ENCODE measurements around the gene A2ML1. TPM values are rescaled to one million over a fixed set of nuclear protein-coding genes. Genes with fewer than 3 reads are reported as not detected.
"Not testable (repeated sequence)": the region's sequence is repeated elsewhere in the genome, so short reads cannot be mapped to it uniquely, and the experiment has no call there.

The A2ML1 gene
- total RNA-seq, 1 donor from 2014 or later, result not detected

- Mint-ChIP-seq H3K4me1 (ENCODE audit: low read depth, unreplicated experiment) (no peaks in the 10 kb centered on the region), H3K27me3 (ENCODE audit: unreplicated experiment) (peaks cover 2% of the 10 kb centered on the region), H3K27ac (ENCODE audit: unreplicated experiment) (no peak overlapping the region), H3K36me3 (ENCODE audit: unreplicated experiment) (no peaks in the 10 kb centered on the region), H3K4me3 (ENCODE audit: unreplicated experiment) (no peak overlapping the region), H3K9me3 (ENCODE audit: unreplicated experiment) (peaks cover 3% of the 10 kb centered on the region)
- DNase-seq, result no peak
- TF ChIP-seq, protein P1, sequence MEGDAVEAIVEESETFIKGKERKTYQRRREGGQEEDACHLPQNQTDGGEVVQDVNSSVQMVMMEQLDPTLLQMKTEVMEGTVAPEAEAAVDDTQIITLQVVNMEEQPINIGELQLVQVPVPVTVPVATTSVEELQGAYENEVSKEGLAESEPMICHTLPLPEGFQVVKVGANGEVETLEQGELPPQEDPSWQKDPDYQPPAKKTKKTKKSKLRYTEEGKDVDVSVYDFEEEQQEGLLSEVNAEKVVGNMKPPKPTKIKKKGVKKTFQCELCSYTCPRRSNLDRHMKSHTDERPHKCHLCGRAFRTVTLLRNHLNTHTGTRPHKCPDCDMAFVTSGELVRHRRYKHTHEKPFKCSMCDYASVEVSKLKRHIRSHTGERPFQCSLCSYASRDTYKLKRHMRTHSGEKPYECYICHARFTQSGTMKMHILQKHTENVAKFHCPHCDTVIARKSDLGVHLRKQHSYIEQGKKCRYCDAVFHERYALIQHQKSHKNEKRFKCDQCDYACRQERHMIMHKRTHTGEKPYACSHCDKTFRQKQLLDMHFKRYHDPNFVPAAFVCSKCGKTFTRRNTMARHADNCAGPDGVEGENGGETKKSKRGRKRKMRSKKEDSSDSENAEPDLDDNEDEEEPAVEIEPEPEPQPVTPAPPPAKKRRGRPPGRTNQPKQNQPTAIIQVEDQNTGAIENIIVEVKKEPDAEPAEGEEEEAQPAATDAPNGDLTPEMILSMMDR (IDR thresholded peaks at IDR 0.05; ENCODE audit: partially characterized antibody, unreplicated experiment), result no peak
Measured at GRCh38 chr12:8891976-8892375, 69.6 kb downstream of the A2ML1 start.

DNA sequence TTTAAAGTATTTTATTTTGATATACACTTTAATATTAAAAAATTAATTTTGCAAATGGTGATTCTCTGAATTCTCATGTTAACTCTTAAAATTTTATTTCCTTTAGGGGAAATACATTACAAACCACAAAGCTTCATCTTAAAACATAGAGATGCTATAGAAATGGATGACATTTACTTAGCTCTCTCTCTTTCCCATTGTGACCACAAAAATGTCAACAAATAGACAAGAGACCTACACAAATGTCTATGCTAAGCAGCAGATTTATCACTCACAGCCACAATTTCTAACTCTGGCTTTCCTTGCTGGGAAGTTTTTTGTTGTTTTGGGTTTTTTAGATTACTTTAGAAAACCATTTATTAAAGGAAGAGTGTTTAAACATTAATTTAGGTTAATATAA lies 72.0 kb downstream of the A2ML1 start:
- H3K4me1 Mint-ChIP-seq (ENCODE audit: low read depth, unreplicated experiment), result no peaks in the 10 kb centered on the region
- no peak overlapping the region for H3K4me3 Mint-ChIP-seq (ENCODE audit: unreplicated experiment)
- H3K27ac Mint-ChIP-seq (ENCODE audit: unreplicated experiment), result no peak overlapping the region
- no peaks in the 10 kb centered on the region for H3K27me3 Mint-ChIP-seq (ENCODE audit: unreplicated experiment)
- no peak for DNase-seq
- no peaks in the 10 kb centered on the region for H3K36me3 Mint-ChIP-seq (ENCODE audit: unreplicated experiment)
- no peaks in the 10 kb centered on the region for H3K9me3 Mint-ChIP-seq (ENCODE audit: unreplicated experiment)
- TF ChIP-seq, protein P1 (IDR thresholded peaks at IDR 0.05; ENCODE audit: partially characterized antibody, unreplicated experiment), result no peak

- Mint-ChIP-seq H3K27me3 (ENCODE audit: unreplicated experiment) (no peaks in the 10 kb centered on the region), H3K4me1 (ENCODE audit: low read depth, unreplicated experiment) (no peaks in the 10 kb centered on the region), H3K4me3 (ENCODE audit: unreplicated experiment) (no peak overlapping the region), H3K27ac (ENCODE audit: unreplicated experiment) (no peak overlapping the region), H3K36me3 (ENCODE audit: unreplicated experiment) (no peaks in the 10 kb centered on the region), H3K9me3 (ENCODE audit: unreplicated experiment) (no peaks in the 10 kb centered on the region)
- DNase-seq, result no peak
- TF ChIP-seq, protein P1 (IDR thresholded peaks at IDR 0.05; ENCODE audit: partially characterized antibody, unreplicated experiment), result no peak
Measured at GRCh38 chr12:8894986-8895385, 72.6 kb downstream of the A2ML1 start.

DNA sequence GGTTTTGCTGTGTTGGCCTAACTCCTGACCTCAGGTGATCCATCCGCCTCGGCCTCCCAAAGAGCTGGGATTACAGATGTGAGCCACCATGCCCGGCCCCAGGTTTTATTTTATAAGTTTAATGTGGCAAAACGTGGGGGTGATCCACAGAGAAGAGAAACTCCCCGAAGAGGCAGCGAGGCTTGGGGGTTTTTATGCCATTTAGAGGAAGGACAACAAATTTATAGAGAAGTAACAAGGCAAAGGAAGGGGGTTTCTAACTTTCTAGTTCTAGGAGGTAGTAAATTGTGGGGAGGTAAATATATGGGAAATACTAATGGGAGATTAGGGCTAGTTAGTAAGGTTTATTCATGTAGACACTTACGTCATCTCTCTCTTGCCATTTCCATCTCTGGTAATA lies 74.7 kb downstream of the A2ML1 start:
- Mint-ChIP-seq H3K9me3 (ENCODE audit: unreplicated experiment) (peaks cover 5% of the 10 kb centered on the region), H3K36me3 (ENCODE audit: unreplicated experiment) (no peaks in the 10 kb centered on the region), H3K27ac (ENCODE audit: unreplicated experiment) (no peak overlapping the region), H3K27me3 (ENCODE audit: unreplicated experiment) (no peaks in the 10 kb centered on the region), H3K4me3 (ENCODE audit: unreplicated experiment) (no peak overlapping the region), H3K4me1 (ENCODE audit: low read depth, unreplicated experiment) (no peaks in the 10 kb centered on the region)
- TF ChIP-seq, protein P1 (IDR thresholded peaks at IDR 0.05; ENCODE audit: partially characterized antibody, unreplicated experiment), result no peak
- DNase-seq, result no peak

DNA sequence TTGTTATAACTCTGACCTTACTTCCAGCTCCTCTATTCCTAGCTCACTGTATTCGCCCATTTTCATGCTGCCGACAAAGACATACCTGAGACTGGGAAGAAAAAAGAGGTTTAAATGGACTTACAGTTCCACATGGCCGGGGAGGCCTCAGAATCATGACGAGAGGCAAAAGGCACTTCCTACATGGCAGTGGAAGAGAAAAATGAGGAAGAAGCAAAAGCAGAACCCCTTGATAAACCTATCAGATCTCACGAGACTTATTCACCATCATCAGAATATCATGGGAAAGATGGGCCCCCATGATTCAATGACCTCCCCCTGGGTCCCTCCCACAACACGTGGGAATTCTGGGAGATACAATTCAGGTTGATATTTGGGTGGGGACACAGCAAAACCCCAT lies 77.4 kb downstream of the A2ML1 start:
- DNase-seq, result no peak
- Mint-ChIP-seq H3K9me3 (ENCODE audit: unreplicated experiment) (peaks cover 5% of the 10 kb centered on the region), H3K4me1 (ENCODE audit: low read depth, unreplicated experiment) (no peaks in the 10 kb centered on the region), H3K27me3 (ENCODE audit: unreplicated experiment) (no peaks in the 10 kb centered on the region), H3K36me3 (ENCODE audit: unreplicated experiment) (no peaks in the 10 kb centered on the region), H3K4me3 (ENCODE audit: unreplicated experiment) (no peak overlapping the region), H3K27ac (ENCODE audit: unreplicated experiment) (no peak overlapping the region)
- TF ChIP-seq, protein P1 (IDR thresholded peaks at IDR 0.05; ENCODE audit: partially characterized antibody, unreplicated experiment), result no peak

DNA sequence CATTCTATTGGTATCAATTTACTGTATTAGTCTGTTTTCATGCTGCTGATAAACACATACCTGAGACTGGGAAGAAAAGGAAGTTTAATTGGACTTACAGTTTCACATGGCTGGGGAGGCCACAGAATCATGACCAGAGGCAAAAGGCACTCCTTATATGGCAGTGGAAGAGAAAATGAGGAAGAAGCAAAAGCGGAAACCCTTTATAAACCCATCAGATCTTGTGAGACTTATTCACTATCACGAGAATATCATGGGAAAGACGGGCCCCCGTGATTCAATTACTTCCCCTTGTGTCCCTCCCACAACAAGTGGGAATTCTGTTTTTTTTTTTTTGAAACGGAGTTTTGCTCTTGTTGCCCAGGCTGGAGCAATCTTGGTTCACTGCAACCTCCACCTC lies 80.3 kb downstream of the A2ML1 start:
- not testable (repeated sequence) for DNase-seq; H3K4me3 Mint-ChIP-seq (ENCODE audit: unreplicated experiment); H3K27ac Mint-ChIP-seq (ENCODE audit: unreplicated experiment); H3K27me3 Mint-ChIP-seq (ENCODE audit: unreplicated experiment); H3K9me3 Mint-ChIP-seq (ENCODE audit: unreplicated experiment); H3K36me3 Mint-ChIP-seq (ENCODE audit: unreplicated experiment); H3K4me1 Mint-ChIP-seq (ENCODE audit: low read depth, unreplicated experiment)
